Fibroblast of villous mesenchyme (primary cell): ENCODE data around the gene TPP1. TPM values are rescaled to one million over a fixed set of nuclear protein-coding genes. Genes with fewer than 3 reads are reported as not detected.

Source experiments
- DNase-seq: peaks from one replicate; pipeline ENCODE4 v3.0.0-alpha.2; 2010; ENCODE audit warnings: low read depth
- H3K4me3 ChIP-seq: 2 replicates; pipeline ENCODE4 v1.5.1; 2011; ENCODE audit warnings: low read depth, mild to moderate bottlenecking, low read length
- CTCF ChIP-seq: IDR thresholded peaks from 2 replicates; pipeline ENCODE4 v1.5.1; 2012; ENCODE audit warnings: low read depth, mild to moderate bottlenecking, low read length; ENCODE audit not compliant: insufficient read depth
- total RNA-seq: library from RNA; depleted of rRNA; stranded (reverse); fragments of >200 nt; gene quantifications from 2 replicates; pipeline ENCODE4 v1.2.3, GENCODE V29; 2012

Gene TPP1
- total RNA-seq, 1 donor = 98.4 TPM

- H3K4me3 ChIP-seq = no peak overlapping the region
- no peak for TF ChIP-seq CTCF
- DNase-seq = no peak
Observed at GRCh38 chr11:6658647-6659046, 39.4 kb upstream of the TPP1 start.

- no peak for DNase-seq
- no peak for TF ChIP-seq CTCF
- no peak overlapping the region for H3K4me3 ChIP-seq
Observed at GRCh38 chr11:6657346-6657745, 38.1 kb upstream of the TPP1 start.

- no peak for DNase-seq
- H3K4me3 ChIP-seq = no peak overlapping the region
- TF ChIP-seq CTCF = no peak
Observed at GRCh38 chr11:6656936-6657335, 37.7 kb upstream of the TPP1 start.

GRCh38 chr11:6656584-6656915 lies 37.3 kb upstream of the TPP1 start:
- H3K4me3 ChIP-seq = peak overlapping the region; percentile 65
- TF ChIP-seq CTCF = no peak
- no peak for DNase-seq

GRCh38 chr11:6655790-6656583 lies 36.8 kb upstream of the TPP1 start, which contains the start of gene DCHS1:
Gene DCHS1, minus strand, starts transcription at chr11:6655809. Its CDS starts 14,196 bp downstream, at chr11:6641613.
- H3K4me3 ChIP-seq = peak within 1 kb of the TSS; percentile 65
- TF ChIP-seq CTCF = no peak
- DNase-seq = no peak

- peak overlapping the region; percentile 62 for H3K4me3 ChIP-seq
- TF ChIP-seq CTCF = no peak
- DNase-seq = no peak
Observed at GRCh38 chr11:6655020-6655789, 36.0 kb upstream of the TPP1 start.
